ENCODE data around the gene CYB561D2.
A peak's percentile ranks its signal among the peaks of the same experiment; 100 is the strongest.
"Not testable (repeated sequence)": the region's sequence is repeated elsewhere in the genome, so short reads cannot be mapped to it uniquely, and the experiment has no call there.

CYB561D2 gene

GRCh38 chr3:50350527-50351322 lies at the start of gene CYB561D2, which contains the start of gene NPRL2:
Gene CYB561D2, plus strand, starts transcription at chr3:50350862. Its CDS starts 572 bp downstream, at chr3:50351434.
Gene NPRL2, minus strand, starts transcription at chr3:50350775. Its CDS starts 123 bp downstream, at chr3:50350652.
- peak; percentile 89 to 90 for ATAC-seq

GRCh38 chr3:50302095-50303012 lies 48.3 kb upstream of the CYB561D2 start:
- ATAC-seq, result no peak

- no peak for ATAC-seq
These were observed 47.4 kb upstream of the CYB561D2 start, which contains the start of gene HYAL1 for GRCh38 chr3:50303013-50303815. Gene HYAL1, minus strand, starts transcription at chr3:50303574. Its CDS starts 618 bp downstream, at chr3:50302956.

GRCh38 chr3:50304601-50305000 lies 46.1 kb upstream of the CYB561D2 start:
- peak; percentile 65 to 72 for ATAC-seq

GRCh38 chr3:50312041-50312440 lies 38.6 kb upstream of the CYB561D2 start:
- ATAC-seq, result not testable (repeated sequence)

DNA sequence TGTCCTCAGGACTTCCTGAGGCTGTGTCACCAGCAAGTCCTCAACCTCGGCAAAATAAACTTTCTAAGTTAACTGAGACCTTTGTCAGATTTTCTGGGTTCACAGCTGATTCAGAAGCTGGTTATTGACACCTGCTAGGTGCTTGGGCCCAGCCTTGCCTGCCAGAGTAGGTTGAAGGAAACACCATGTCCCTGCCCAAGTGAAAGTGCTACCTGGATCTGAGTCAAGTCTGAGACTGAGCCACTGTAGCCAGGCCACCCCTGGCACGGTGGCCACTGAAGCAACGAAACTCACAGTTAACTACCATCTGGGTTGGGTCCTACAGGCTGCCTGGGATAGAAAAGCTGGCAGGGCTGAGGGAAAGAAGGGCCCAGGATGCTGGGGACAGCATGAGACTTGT lies 36.3 kb upstream of the CYB561D2 start:
- no peak for ATAC-seq

- no peak for ATAC-seq
These were observed 35.8 kb upstream of the CYB561D2 start for GRCh38 chr3:50314816-50315215.

DNA sequence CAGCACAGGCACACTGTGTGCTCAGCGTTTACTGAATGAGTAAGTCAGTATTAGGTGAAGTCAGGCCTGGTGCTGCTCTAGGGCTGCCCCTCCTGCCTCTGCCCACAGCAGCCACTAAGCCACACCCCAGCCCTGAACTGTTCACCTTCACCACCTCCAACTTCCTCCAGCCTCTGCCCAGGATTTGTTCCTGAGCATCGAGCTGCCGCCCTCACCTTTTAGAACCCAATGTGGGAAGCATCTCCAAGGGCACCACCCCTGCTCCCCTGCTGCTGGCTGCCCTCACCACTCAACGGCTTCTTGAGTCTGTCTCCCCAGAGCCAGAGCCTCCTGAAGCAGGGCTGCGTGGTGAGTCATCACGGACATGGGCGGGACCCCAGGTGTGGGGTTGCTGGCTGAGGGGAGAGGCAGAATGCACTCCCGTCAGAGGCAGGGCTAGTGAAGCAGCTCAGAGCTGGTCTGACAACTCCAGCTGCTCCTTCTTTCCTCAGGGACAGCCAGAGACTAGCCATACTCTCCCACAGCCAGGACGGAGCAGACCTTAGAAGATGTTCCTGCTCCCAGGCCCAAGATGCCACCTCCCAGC lies 33.9 kb upstream of the CYB561D2 start:
- ATAC-seq, result peak; percentile 48 to 53

GRCh38 chr3:50317300-50317699 lies 33.4 kb upstream of the CYB561D2 start:
- no peak for ATAC-seq

DNA sequence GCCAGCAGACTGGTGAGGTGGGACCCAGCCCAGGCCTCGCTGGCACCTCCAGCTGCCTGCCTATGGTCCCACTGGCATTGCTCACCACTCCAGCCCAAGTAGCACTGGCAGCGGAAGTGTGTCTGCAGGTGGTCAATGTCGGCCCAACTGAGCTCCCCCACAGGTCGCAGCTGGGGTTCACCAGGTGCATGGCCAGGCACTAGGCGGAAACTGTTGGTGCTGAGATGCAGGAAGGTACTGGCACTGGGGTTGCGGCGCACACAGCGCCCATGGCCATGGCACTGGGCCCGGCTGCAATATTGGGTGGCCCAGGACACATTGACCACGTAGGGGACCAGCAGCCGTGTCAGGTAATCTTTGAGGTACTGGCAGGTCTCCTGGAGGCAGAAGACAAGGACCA lies 32.5 kb upstream of the CYB561D2 start:
- no peak for ATAC-seq

DNA sequence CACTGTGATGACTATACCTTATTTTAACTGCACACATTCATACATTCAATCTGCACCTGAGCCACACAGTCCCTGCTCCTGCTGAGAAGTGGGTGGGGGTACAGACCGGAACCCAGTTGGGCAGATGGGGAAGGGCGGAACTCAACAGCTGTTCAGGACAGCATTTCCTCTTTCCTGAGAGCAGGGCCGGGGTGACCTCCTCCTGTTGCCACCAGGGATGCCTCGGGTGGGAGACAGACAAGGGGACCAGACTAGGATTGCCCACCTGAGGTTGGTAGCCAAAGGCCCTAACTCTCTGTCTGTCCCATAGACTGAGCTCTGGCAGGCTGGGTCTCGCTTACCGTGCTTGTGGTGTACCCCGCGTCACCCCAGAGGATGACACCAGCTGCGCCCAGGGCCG lies 32.0 kb upstream of the CYB561D2 start:
- ATAC-seq, result no peak

GRCh38 chr3:50319181-50319893 lies 31.3 kb upstream of the CYB561D2 start:
- ATAC-seq, result no peak

GRCh38 chr3:50319894-50320625 lies 30.6 kb upstream of the CYB561D2 start:
- ATAC-seq, result no peak

DNA sequence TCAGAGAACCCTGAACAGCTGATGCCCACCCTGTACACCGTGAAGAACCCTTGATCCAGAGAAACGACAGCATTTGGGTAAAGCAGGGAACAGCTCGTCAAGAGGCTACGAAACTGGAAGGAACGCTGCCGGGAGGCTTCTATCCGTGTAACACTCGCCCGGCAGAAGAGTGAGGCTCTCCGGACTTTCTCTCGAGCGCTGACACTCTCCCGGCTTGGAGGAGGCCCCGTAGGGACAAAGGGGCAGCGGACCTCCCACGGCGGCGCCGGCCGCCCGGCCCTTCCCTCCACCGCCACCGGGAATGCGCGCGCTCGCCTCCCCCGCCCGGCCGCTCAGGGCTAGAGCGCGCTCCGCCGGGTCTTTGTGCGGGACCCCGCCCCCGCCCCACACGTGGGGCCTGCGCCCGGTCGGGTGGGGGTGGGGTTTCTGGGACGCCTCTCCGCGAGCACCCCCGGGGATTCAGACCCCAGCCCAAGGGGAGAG lies 29.8 kb upstream of the CYB561D2 start:
- peak; percentile 52 to 59 for ATAC-seq

- peak; percentile 80 to 81 for ATAC-seq
These were observed 29.1 kb upstream of the CYB561D2 start for GRCh38 chr3:50321336-50322114.

- ATAC-seq, result no peak
These were observed 28.6 kb upstream of the CYB561D2 start for GRCh38 chr3:50322115-50322385.

- ATAC-seq, result no peak
These were observed 28.1 kb upstream of the CYB561D2 start, which contains the start of gene HYAL2 for GRCh38 chr3:50322386-50323091. Gene HYAL2, minus strand, starts transcription at chr3:50322745. Its CDS starts 2,256 bp downstream, at chr3:50320489.

- ATAC-seq, result no peak
These were observed 27.5 kb upstream of the CYB561D2 start for GRCh38 chr3:50323092-50323600.

Measured in activated CD4-positive, CD25-positive, alpha-beta regulatory T cell treated with anti-CD3 and anti-CD28 coated beads, Interleukin-2, amount 50 U/mL, for 24 hours (primary cell).